GM12878 (cell line): Measurements from ENCODE around the gene TAF9. TPM values are rescaled to one million over a fixed set of nuclear protein-coding genes. Genes with fewer than 3 reads are reported as not detected.

Experiments
- CHD4 ChIP-seq: fragments of 200-600 bp; sonication (generic); IDR thresholded peaks from 2 replicates; pipeline ENCODE4 v1.6.1; 2016; ENCODE audit warnings: mild to moderate bottlenecking
- EGR1 ChIP-seq, 2 experiments: IDR thresholded peaks; 1 replicate in 1 of 2; 2 replicates in 1 of 2; pipeline ENCODE4 v1.6.1; 2011 to 2012; ENCODE audit warnings: low read depth in 2 of 2, low read length in 2 of 2, borderline replicate concordance in 1 of 2, mild to moderate bottlenecking in 1 of 2, moderate library complexity in 1 of 2
- EZH2 ChIP-seq: IDR thresholded peaks from 2 replicates; pipeline ENCODE4 v1.6.1; 2012; ENCODE audit warnings: low read depth, mild to moderate bottlenecking, control low read depth, inconsistent platforms, low read length, borderline replicate concordance; ENCODE audit not compliant: control insufficient read depth
- FOS ChIP-seq: IDR thresholded peaks from 3 replicates; pipeline ENCODE4 v1.6.1; 2011; ENCODE audit warnings: borderline replicate concordance; ENCODE audit not compliant: insufficient read length; ENCODE audit errors: extremely low read depth
- HDAC6 ChIP-seq: fragments of 200-600 bp; sonication (generic); IDR thresholded peaks from one replicate; pipeline ENCODE4 v1.8.0; 2017; ENCODE audit warnings: antibody characterized with exemption; ENCODE audit not compliant: unreplicated experiment
- HDGF ChIP-seq: fragments of 450-650 bp; IDR thresholded peaks from 2 replicates; pipeline ENCODE4 v1.6.1; 2016; ENCODE audit warnings: antibody characterized with exemption
- JUNB ChIP-seq: IDR thresholded peaks from 2 replicates; pipeline ENCODE4 v1.6.1; 2016; ENCODE audit warnings: antibody characterized with exemption, mild to moderate bottlenecking
- NFIC ChIP-seq: IDR thresholded peaks from 2 replicates; pipeline ENCODE4 v1.6.1; 2012; ENCODE audit warnings: low read depth, mild to moderate bottlenecking, inconsistent platforms, low read length, moderate library complexity
- PML ChIP-seq: IDR thresholded peaks from 2 replicates; pipeline ENCODE4 v1.6.1; 2012; ENCODE audit warnings: low read length, inconsistent platforms
- RBBP5 ChIP-seq: fragments of 200-600 bp; sonication (generic); conservative IDR thresholded peaks from 2 replicates; pipeline ENCODE4 v1.6.1; 2016
- RELA ChIP-seq: fragments of 450-650 bp; IDR thresholded peaks from 2 replicates; pipeline ENCODE4 v1.8.0; 2014; ENCODE audit warnings: borderline replicate concordance; ENCODE audit not compliant: partially characterized antibody
- RELB ChIP-seq: fragments of 450-650 bp; IDR thresholded peaks from 2 replicates; pipeline ENCODE4 v1.6.1; 2017; ENCODE audit warnings: low read depth, mild to moderate bottlenecking, moderate library complexity
- REST ChIP-seq: IDR thresholded peaks from 2 replicates; pipeline ENCODE4 v1.6.1; 2012; ENCODE audit warnings: mild to moderate bottlenecking, low read depth, low read length
- SUZ12 ChIP-seq: fragments of 200-600 bp; sonication (generic); IDR thresholded peaks from one replicate; pipeline ENCODE4 v1.6.1; 2018; ENCODE audit warnings: antibody characterized with exemption, mild to moderate bottlenecking; ENCODE audit not compliant: unreplicated experiment
- ZBED1 ChIP-seq: IDR thresholded peaks from 2 replicates; pipeline ENCODE4 v1.6.1; 2016; ENCODE audit warnings: borderline replicate concordance
- polyA plus RNA-seq, 11 experiments: library from polyadenylated mRNA; depleted of rRNA in 4 of 11; unstranded in 6 of 11; stranded (reverse) in 5 of 11; fragments of >200 nt; fragmentation: Nextera tagmentation in 4 of 11; fragmentation: Illumina TruSeq in 1 of 11; extraction: Ambion mirVana in 4 of 11; extraction: Trizol in 1 of 11; gene quantifications; 1 replicate in 1 of 11; 2 replicates in 10 of 11; pipeline versions ENCODE4 v1.2.1 to v1.2.3, GENCODE V29; 2011 to 2016; ENCODE audit warnings: inconsistent platforms in 2 of 11, missing spikeins in 2 of 11, low read depth in 1 of 11
- total RNA-seq, 4 experiments: library from RNA; depleted of rRNA in 3 of 4; stranded (reverse); fragments of >200 nt in 3 of 4; fragmentation: Illumina TruSeq in 1 of 4; extraction: Trizol in 1 of 4; gene quantifications; 2 replicates each; pipeline versions ENCODE4 v1.2.1 to v1.2.3, GENCODE V29; 2013 to 2021
- TF ChIP-seq, protein P1 (sequence below): fragments of 450-650 bp; formaldehyde crosslinking; IDR thresholded peaks from 2 replicates; pipeline ENCODE4 v1.5.0; 2022; ENCODE audit warnings: mild to moderate bottlenecking, missing genetic modification characterization
- TF ChIP-seq, protein P2 (sequence below): fragments of 450-650 bp; formaldehyde crosslinking; IDR thresholded peaks from 2 replicates; pipeline ENCODE4 v1.4.0; 2020; ENCODE audit warnings: mild to moderate bottlenecking, moderate library complexity

TAF9 gene
- total and polyA plus RNA-seq, 10 of the 15 experiments (the other 5 are each of a cell fraction or from before 2014, with no cell fraction given) = 64.4 to 318 (median 150) TPM

DNA sequence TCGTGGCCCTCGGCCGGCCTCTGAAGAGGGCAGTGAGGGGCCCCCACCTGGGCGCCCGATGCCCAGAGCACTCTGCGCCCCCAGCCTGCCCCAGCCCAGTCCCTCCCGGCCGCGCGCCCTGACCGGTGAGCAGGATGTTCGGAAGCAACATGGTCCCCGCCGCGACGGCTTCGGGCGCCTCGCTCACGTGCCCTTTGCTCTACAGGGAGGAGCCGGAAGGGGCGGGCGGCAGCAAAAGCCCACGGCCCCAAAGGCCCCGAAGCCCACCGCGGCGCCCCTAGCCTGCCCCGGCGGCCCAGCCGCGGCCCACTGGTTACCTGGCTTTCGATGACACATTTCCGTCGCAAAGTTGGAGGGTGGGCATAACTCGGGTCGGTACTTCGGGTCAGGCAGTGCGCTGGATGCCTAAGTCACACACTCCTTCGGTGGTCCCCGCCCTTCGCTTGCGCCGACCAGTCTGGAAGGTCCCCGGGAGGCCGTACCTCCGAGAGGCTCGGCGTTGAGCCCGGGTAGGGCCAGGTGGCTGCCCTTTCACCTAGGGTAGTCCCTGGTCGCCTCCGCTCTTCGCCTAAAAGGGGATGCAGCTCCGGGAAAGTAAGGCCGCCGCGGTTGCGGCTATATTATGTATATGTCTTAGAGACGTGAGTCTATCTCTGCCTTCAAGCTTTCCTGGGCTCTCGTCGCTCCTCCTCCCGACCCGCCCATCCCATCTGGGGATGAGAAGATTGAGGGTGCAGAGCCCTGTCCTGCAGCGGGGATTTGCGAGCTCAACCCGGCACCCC lies at the start of gene TAF9, which contains the start of the genes AK6 and RAD17 (continued):
- TF ChIP-seq FOS (no peak), SUZ12 (no peak), REST (peak; percentile 42; the same call in 1 of the 2 replicates), EZH2 (no peak), NFIC (no peak; the same call in 1 of the 2 replicates), RELA (peak; percentile 81), RELB (peak; percentile 97), CHD4 (no peak), RBBP5 (no peak), ZBED1 (no peak), EGR1 (IDR thresholded peaks at IDR 0.05; ENCODE audit: borderline replicate concordance in 1 of 2, low read depth in 2 of 2, low read length in 2 of 2) (no peak), PML (peak; percentile 55; the same call in 1 of the 2 replicates), HDAC6 (no peak), JUNB (no peak), HDGF (no peak)
- TF ChIP-seq, protein P1, sequence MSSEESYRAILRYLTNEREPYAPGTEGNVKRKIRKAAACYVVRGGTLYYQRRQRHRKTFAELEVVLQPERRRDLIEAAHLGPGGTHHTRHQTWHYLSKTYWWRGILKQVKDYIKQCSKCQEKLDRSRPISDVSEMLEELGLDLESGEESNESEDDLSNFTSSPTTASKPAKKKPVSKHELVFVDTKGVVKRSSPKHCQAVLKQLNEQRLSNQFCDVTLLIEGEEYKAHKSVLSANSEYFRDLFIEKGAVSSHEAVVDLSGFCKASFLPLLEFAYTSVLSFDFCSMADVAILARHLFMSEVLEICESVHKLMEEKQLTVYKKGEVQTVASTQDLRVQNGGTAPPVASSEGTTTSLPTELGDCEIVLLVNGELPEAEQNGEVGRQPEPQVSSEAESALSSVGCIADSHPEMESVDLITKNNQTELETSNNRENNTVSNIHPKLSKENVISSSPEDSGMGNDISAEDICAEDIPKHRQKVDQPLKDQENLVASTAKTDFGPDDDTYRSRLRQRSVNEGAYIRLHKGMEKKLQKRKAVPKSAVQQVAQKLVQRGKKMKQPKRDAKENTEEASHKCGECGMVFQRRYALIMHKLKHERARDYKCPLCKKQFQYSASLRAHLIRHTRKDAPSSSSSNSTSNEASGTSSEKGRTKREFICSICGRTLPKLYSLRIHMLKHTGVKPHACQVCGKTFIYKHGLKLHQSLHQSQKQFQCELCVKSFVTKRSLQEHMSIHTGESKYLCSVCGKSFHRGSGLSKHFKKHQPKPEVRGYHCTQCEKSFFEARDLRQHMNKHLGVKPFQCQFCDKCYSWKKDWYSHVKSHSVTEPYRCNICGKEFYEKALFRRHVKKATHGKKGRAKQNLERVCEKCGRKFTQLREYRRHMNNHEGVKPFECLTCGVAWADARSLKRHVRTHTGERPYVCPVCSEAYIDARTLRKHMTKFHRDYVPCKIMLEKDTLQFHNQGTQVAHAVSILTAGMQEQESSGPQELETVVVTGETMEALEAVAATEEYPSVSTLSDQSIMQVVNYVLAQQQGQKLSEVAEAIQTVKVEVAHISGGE (CRISPR knock-in tag) = no peak
- TF ChIP-seq, protein P2, sequence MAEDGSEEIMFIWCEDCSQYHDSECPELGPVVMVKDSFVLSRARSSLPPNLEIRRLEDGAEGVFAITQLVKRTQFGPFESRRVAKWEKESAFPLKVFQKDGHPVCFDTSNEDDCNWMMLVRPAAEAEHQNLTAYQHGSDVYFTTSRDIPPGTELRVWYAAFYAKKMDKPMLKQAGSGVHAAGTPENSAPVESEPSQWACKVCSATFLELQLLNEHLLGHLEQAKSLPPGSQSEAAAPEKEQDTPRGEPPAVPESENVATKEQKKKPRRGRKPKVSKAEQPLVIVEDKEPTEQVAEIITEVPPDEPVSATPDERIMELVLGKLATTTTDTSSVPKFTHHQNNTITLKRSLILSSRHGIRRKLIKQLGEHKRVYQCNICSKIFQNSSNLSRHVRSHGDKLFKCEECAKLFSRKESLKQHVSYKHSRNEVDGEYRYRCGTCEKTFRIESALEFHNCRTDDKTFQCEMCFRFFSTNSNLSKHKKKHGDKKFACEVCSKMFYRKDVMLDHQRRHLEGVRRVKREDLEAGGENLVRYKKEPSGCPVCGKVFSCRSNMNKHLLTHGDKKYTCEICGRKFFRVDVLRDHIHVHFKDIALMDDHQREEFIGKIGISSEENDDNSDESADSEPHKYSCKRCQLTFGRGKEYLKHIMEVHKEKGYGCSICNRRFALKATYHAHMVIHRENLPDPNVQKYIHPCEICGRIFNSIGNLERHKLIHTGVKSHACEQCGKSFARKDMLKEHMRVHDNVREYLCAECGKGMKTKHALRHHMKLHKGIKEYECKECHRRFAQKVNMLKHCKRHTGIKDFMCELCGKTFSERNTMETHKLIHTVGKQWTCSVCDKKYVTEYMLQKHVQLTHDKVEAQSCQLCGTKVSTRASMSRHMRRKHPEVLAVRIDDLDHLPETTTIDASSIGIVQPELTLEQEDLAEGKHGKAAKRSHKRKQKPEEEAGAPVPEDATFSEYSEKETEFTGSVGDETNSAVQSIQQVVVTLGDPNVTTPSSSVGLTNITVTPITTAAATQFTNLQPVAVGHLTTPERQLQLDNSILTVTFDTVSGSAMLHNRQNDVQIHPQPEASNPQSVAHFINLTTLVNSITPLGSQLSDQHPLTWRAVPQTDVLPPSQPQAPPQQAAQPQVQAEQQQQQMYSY (CRISPR knock-in tag) = no peak
